Suprapubic skin (tissue), 4 donors: Measurements from ENCODE around the gene RLF. TPM values are rescaled to one million over a fixed set of nuclear protein-coding genes. Genes with fewer than 3 reads are reported as not detected.

Source experiments
- DNase-seq, 2 donors: peaks; one replicate each; pipeline ENCODE4 v3.0.0-alpha.2; 2019; ENCODE audit warnings: low spot score in 2 of 2
- H3K27ac ChIP-seq: fragments of 200-600 bp; sonication (generic); one replicate; pipeline ENCODE4 v1.5.1; 2019
- H3K27me3 ChIP-seq: fragments of 200-600 bp; sonication (generic); one replicate; pipeline ENCODE4 v1.5.1; 2019
- H3K36me3 ChIP-seq: fragments of 200-600 bp; sonication (generic); one replicate; pipeline ENCODE4 v1.5.1; 2019
- H3K4me1 ChIP-seq: fragments of 200-600 bp; sonication (generic); one replicate; pipeline ENCODE4 v1.5.1; 2019
- H3K4me3 ChIP-seq: fragments of 200-600 bp; sonication (generic); one replicate; pipeline ENCODE4 v1.5.1; 2019; ENCODE audit warnings: mild to moderate bottlenecking
- H3K9me3 ChIP-seq: fragments of 200-600 bp; sonication (generic); one replicate; pipeline ENCODE4 v1.5.1; 2019
- EP300 ChIP-seq: sonication (generic); formaldehyde crosslinking; IDR thresholded peaks from one replicate; pipeline ENCODE4 v1.6.1; 2017; ENCODE audit warnings: antibody characterized with exemption
- POLR2A ChIP-seq, 2 donors: fragments of 450-650 bp; IDR thresholded peaks; one replicate each; pipeline ENCODE4 v1.6.1; 2017; ENCODE audit warnings: antibody characterized with exemption in 2 of 2, mild to moderate bottlenecking in 2 of 2, moderate library complexity in 2 of 2
- POLR2AphosphoS5 ChIP-seq, 3 donors: sonication (generic); formaldehyde crosslinking; IDR thresholded peaks; one replicate each; pipeline ENCODE4 v1.6.1; 2017; ENCODE audit warnings: antibody characterized with exemption in 3 of 3
- whole genome bisulfite sequencing: methylation state at CpG from one replicate; pipeline ENCODE4 v1.1.5; 2018; 5-methylcytosine and 5-hydroxymethylcytosine counted together
- total RNA-seq, 4 donors: library from RNA; depleted of rRNA; stranded (reverse); fragments of >200 nt; gene quantifications; one replicate each; pipeline ENCODE4 v1.1.0, GENCODE V29; 2016
- TF ChIP-seq, protein P1 (sequence below), 2 donors: fragments of 200-600 bp in 1 of 2; fragments of 450-650 bp in 1 of 2; sonication (generic) in 1 of 2; IDR thresholded peaks; one replicate each; pipeline ENCODE4 v1.5.1; 2016 to 2019; ENCODE audit warnings: antibody characterized with exemption in 2 of 2, mild to moderate bottlenecking in 1 of 2, moderate library complexity in 1 of 2

Gene RLF
- total RNA-seq, 4 donors from 2014 or later: 17.3 to 32.9 (median 21.3) TPM

DNA sequence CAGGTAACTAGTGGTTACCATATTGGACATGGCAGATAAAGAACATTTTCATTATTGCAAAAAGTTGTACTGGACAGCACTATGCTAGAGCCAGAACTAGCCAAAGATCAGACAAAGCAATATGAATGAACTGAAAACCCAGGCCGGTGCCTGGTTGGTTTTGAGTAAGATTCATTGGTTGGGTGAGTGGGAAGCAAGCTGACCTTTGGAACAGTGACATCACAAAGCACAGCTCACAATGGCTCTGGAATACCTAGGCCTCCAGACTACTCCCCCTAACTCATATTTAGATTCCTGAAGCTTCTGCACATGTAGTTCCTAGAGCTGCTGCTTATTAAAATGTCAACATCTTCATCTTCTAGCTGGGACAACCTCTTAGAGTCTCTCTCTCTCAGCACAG, 86.5 kb downstream of the RLF start, which contains the start of gene TMCO2:
TSS of gene TMCO2 (plus strand) at position 283 of the 400 bp plus-strand sequence. CDS start at position 340, 57 bp downstream.
- Histone ChIP-seq H3K9me3 (no peaks in the 10 kb centered on the region), H3K4me1 (no peaks in the 10 kb centered on the region), H3K4me3 (no peak within 1 kb of the TSS), H3K27ac (no peak within 1 kb of the TSS), H3K36me3 (no peaks in the 10 kb centered on the region), H3K27me3 (no peaks in the 10 kb centered on the region)
- no peak for DNase-seq
- no peak for TF ChIP-seq POLR2A (IDR thresholded peaks at IDR 0.05)
- TF ChIP-seq, protein P1, sequence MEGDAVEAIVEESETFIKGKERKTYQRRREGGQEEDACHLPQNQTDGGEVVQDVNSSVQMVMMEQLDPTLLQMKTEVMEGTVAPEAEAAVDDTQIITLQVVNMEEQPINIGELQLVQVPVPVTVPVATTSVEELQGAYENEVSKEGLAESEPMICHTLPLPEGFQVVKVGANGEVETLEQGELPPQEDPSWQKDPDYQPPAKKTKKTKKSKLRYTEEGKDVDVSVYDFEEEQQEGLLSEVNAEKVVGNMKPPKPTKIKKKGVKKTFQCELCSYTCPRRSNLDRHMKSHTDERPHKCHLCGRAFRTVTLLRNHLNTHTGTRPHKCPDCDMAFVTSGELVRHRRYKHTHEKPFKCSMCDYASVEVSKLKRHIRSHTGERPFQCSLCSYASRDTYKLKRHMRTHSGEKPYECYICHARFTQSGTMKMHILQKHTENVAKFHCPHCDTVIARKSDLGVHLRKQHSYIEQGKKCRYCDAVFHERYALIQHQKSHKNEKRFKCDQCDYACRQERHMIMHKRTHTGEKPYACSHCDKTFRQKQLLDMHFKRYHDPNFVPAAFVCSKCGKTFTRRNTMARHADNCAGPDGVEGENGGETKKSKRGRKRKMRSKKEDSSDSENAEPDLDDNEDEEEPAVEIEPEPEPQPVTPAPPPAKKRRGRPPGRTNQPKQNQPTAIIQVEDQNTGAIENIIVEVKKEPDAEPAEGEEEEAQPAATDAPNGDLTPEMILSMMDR (IDR thresholded peaks at IDR 0.05): no peak
- TF ChIP-seq POLR2AphosphoS5 (IDR thresholded peaks at IDR 0.05): no peak
- 82% methylated on average over 1 of the region's 1 CpG for WGBS

DNA sequence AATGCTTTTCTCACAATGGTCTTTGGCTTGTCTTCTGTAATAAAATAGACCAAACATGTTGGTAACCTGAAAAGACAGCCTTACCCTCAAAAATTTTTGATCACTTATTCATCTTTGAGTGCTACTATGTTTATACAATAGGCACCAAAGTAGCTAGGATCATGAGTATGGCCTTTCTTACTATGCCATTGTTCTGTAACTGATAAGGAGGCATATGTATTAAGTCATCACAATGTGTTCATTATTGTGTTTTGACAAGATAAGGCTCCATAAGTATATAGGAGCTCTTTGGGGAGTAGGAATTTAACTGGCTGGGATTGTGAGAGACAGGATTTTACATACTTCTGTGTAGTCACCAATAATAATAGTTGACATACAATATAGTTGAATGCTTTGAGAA, 87.2 kb downstream of the RLF start:
- H3K4me3 ChIP-seq: no peak overlapping the region
- DNase-seq: no peak

GRCh38 chr1:40251456-40251855, 90.3 kb downstream of the RLF start:
- Histone ChIP-seq H3K27me3 (no peaks in the 10 kb centered on the region), H3K4me3 (no peak overlapping the region), H3K27ac (no peak overlapping the region), H3K4me1 (peaks cover 9% of the 10 kb centered on the region), H3K9me3 (no peaks in the 10 kb centered on the region), H3K36me3 (no peaks in the 10 kb centered on the region)
- TF ChIP-seq POLR2AphosphoS5 (IDR thresholded peaks at IDR 0.05): no peak
- no peak for TF ChIP-seq EP300
- no peak for TF ChIP-seq POLR2A (IDR thresholded peaks at IDR 0.05)
- TF ChIP-seq, protein P1 (IDR thresholded peaks at IDR 0.05): no peak
- no peak for DNase-seq
- 82% methylated on average over 4 of the region's 4 CpGs for whole genome bisulfite sequencing

More for the DNA sequence above, 87.2 kb downstream of the RLF start:
- Histone ChIP-seq H3K9me3 (no peaks in the 10 kb centered on the region), H3K27me3 (no peaks in the 10 kb centered on the region), H3K4me1 (no peaks in the 10 kb centered on the region), H3K36me3 (no peaks in the 10 kb centered on the region), H3K27ac (no peak overlapping the region)
- TF ChIP-seq, protein P1 (IDR thresholded peaks at IDR 0.05): no peak
- TF ChIP-seq EP300 (no peak), POLR2A (IDR thresholded peaks at IDR 0.05) (no peak), POLR2AphosphoS5 (IDR thresholded peaks at IDR 0.05) (no peak)

GRCh38 chr1:40252601-40253000, 91.4 kb downstream of the RLF start:
- no peaks in the 10 kb centered on the region for H3K27me3 ChIP-seq
- peaks cover 14% of the 10 kb centered on the region for H3K4me1 ChIP-seq
- TF ChIP-seq POLR2A (IDR thresholded peaks at IDR 0.05) (no peak), POLR2AphosphoS5 (IDR thresholded peaks at IDR 0.05) (no peak), EP300 (no peak)
- TF ChIP-seq, protein P1 (IDR thresholded peaks at IDR 0.05): no peak
- DNase-seq: no peak
- H3K27ac ChIP-seq: no peak overlapping the region
- H3K4me3 ChIP-seq: no peak overlapping the region
- H3K9me3 ChIP-seq: no peaks in the 10 kb centered on the region
- no peaks in the 10 kb centered on the region for H3K36me3 ChIP-seq
- WGBS: 88% methylated on average over 2 of the region's 2 CpGs

DNA sequence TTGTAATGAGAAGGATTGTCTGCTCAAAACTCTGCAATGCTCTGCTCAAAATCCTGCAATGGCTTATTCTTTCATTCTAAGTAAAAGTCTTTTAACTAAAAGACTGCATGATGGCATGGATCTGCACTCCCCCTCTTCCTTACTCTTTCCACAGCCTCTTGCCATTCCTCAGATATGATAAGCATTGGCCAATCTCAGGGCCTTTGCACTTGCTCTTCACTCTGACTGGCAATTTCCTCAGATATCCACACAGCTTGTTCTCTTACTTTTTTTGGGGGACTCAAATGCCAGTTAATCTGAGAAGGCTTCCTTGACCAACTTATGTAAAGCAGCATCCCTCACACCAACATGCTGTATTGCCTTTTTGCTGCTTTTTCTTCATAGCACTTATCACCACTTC, 94.0 kb downstream of the RLF start:
- H3K4me1 ChIP-seq: peaks cover 30% of the 10 kb centered on the region
- H3K27me3 ChIP-seq: no peaks in the 10 kb centered on the region
- TF ChIP-seq, protein P1 (IDR thresholded peaks at IDR 0.05): no peak
- TF ChIP-seq POLR2AphosphoS5 (IDR thresholded peaks at IDR 0.05) (no peak), POLR2A (IDR thresholded peaks at IDR 0.05) (no peak), EP300 (no peak)
- H3K36me3 ChIP-seq: no peaks in the 10 kb centered on the region
- H3K9me3 ChIP-seq: no peaks in the 10 kb centered on the region
- no peak for DNase-seq
- no peak overlapping the region for H3K4me3 ChIP-seq
- no peak overlapping the region for H3K27ac ChIP-seq
